Ovary (tissue), 9 donors: Measurements from ENCODE around the gene OXSM. TPM values are rescaled to one million over a fixed set of nuclear protein-coding genes. Genes with fewer than 3 reads are reported as not detected.

Experiments used
- DNase-seq, 5 donors: peaks; one replicate each; pipeline ENCODE4 v3.0.0-alpha.2; 2019 to 2020
- H3K27ac ChIP-seq, 2 donors: fragments of 200-600 bp; one replicate each; pipeline versions ENCODE4 v1.5.1 to v1.8.0; 2019 to 2022
- H3K27me3 ChIP-seq: fragments of 200-600 bp; one replicate; pipeline ENCODE4 v1.8.0; 2022
- H3K36me3 ChIP-seq: fragments of 200-600 bp; sonication (generic); one replicate; pipeline ENCODE4 v1.5.1; 2019
- H3K4me1 ChIP-seq: one replicate; pipeline ENCODE4 v1.8.1; 2013; ENCODE audit warnings: mild to moderate bottlenecking, moderate library complexity; ENCODE audit not compliant: insufficient read depth
- H3K4me3 ChIP-seq: fragments of 200-600 bp; sonication (generic); one replicate; pipeline ENCODE4 v1.5.1; 2017
- H3K9me3 ChIP-seq, 2 donors: fragments of 200-600 bp in 1 of 2; sonication (generic) in 1 of 2; one replicate each; pipeline versions ENCODE4 v1.5.1 to v1.8.1; 2013 to 2019; ENCODE audit warnings: mild to moderate bottlenecking in 1 of 2, moderate library complexity in 1 of 2
- CTCF ChIP-seq, 3 donors: fragments of 450-650 bp in 2 of 3; fragments of 200-600 bp in 1 of 3; IDR thresholded peaks; one replicate each; pipeline versions ENCODE4 v1.5.1 to v1.8.0; 2016 to 2022; ENCODE audit warnings: antibody characterized with exemption in 3 of 3, mild to moderate bottlenecking in 1 of 3
- EP300 ChIP-seq: sonication (generic); formaldehyde crosslinking; IDR thresholded peaks from one replicate; pipeline ENCODE4 v1.6.1; 2017; ENCODE audit warnings: antibody characterized with exemption
- POLR2A ChIP-seq: fragments of 450-650 bp; IDR thresholded peaks from one replicate; pipeline ENCODE4 v1.6.1; 2017; ENCODE audit warnings: antibody characterized with exemption, mild to moderate bottlenecking, moderate library complexity
- WGBS, 3 donors: extraction: QIAGEN DNeasy Blood & Tissue Kit in 1 of 3; methylation state at CpG; one replicate each; pipeline versions ENCODE4 v1.1.5 to v1.1.7; 2013 to 2017; 5-methylcytosine and 5-hydroxymethylcytosine counted together
- intact Hi-C, 4 donors: fragments of 100-400 bp; cut with DNase I; formaldehyde crosslinking; loops; one replicate each; pipeline versions ENCODE4 v1.11.0 to v1.15.1; 2022 to 2023
- polyA plus RNA-seq, 2 donors: library from polyadenylated mRNA; stranded (reverse); fragments of 200-250 nt in 1 of 2; fragments of 350-450 nt in 1 of 2; fragmentation: Illumina TruSeq in 1 of 2; extraction: RNeasy Lipid Tissue Mini Kit (QIAGEN cat#74804) in 1 of 2; gene quantifications; one replicate each; pipeline ENCODE4 v1.2.3, GENCODE V29; 2013 to 2014
- total RNA-seq, 7 donors: library from RNA; depleted of rRNA in 2 of 7; stranded (reverse); fragments of >200 nt in 2 of 7; fragmentation: NEBNext Ultra II Directional in 3 of 7; extraction: Animal tissue kit (Norgen Biotek cat#: 25700) in 3 of 7; gene quantifications; one replicate each; pipeline versions ENCODE4 v1.1.0 to v1.2.4, GENCODE V29; 2016 to 2023
- donor health status: DM: no; HTN: no; CAD: no; lungs with moderate emphysema.
- donor health status: DM: no; HTN: no; CAD: no.
- donor health status: Bipolar disorder and iron deficiency.
- donor health status: DM: yes; HTN: yes; CAD: no.
- donor health status: DM: no; HTN: no; CAD: no.
- donor health status: DM: yes; HTN: yes; CAD: no.

OXSM gene
- total and polyA plus RNA-seq, 9 donors, result 3.6 to 8.9 (median 6.6) TPM

- no peak for TF ChIP-seq CTCF (IDR thresholded peaks at IDR 0.05)
- no peak for TF ChIP-seq POLR2A
- TF ChIP-seq EP300, result no peak
These were observed 13.9 kb downstream of the OXSM start for GRCh38 chr3:25803833-25804232.

GRCh38 chr3:25804676-25805075, 14.8 kb downstream of the OXSM start:
- Histone ChIP-seq H3K4me3 (no peak overlapping the region), H3K36me3 (no peaks in the 10 kb centered on the region), H3K27ac (no peak overlapping the region), H3K4me1 (no peaks in the 10 kb centered on the region), H3K27me3 (no peaks in the 10 kb centered on the region), H3K9me3 (no peaks in the 10 kb centered on the region)
- no peak for TF ChIP-seq CTCF (IDR thresholded peaks at IDR 0.05)
- TF ChIP-seq POLR2A, result no peak
- no peak for TF ChIP-seq EP300
- intact Hi-C loops, result no loop called here
- 84 to 95% (median 85%) methylated on average over 1 of the region's 1 CpG for WGBS, 3 donors
- DNase-seq, result no peak

More at GRCh38 chr3:25803833-25804232, 13.9 kb downstream of the OXSM start:
- WGBS, 3 donors, result 73 to 85% (median 84%) methylated on average over 2 of the region's 2 CpGs
- H3K27ac ChIP-seq, result no peak overlapping the region
- intact Hi-C loops, result no loop called here
- no peak overlapping the region for H3K4me3 ChIP-seq
- H3K27me3 ChIP-seq, result no peaks in the 10 kb centered on the region
- DNase-seq, result no peak
- no peaks in the 10 kb centered on the region for H3K9me3 ChIP-seq
- no peaks in the 10 kb centered on the region for H3K36me3 ChIP-seq
- H3K4me1 ChIP-seq, result no peaks in the 10 kb centered on the region

DNA sequence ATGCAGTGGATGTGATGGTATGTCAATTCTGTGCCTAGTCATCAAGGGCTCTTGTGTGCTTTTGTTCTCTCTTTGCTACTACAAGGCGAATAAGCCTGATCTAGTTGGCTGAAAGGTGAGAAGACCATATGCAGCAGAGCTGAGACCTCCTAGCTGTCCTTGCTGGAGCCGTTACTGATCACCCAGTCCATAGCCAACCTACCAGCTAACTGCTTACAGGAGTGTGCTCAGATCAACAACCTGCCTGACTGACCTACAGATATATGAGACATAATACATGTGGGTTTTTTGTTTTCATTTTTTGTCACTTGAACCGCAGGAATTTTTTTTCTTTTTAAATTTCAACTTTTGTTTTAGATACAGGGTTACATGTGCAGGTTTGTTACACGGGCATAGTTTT, 22.8 kb downstream of the OXSM start:
- H3K27me3 ChIP-seq, result no peaks in the 10 kb centered on the region
- intact Hi-C loops, result no loop called here
- no peaks in the 10 kb centered on the region for H3K9me3 ChIP-seq
- DNase-seq, result no peak
- H3K27ac ChIP-seq, result no peak overlapping the region
- no peak for TF ChIP-seq EP300
- no peak for TF ChIP-seq POLR2A
- TF ChIP-seq CTCF (IDR thresholded peaks at IDR 0.05), result no peak
- no peak overlapping the region for H3K4me3 ChIP-seq
- no peaks in the 10 kb centered on the region for H3K4me1 ChIP-seq
- H3K36me3 ChIP-seq, result no peaks in the 10 kb centered on the region
- WGBS, 3 donors, result 81 to 85% (median 81%) methylated on average over 4 of the region's 4 CpGs

DNA sequence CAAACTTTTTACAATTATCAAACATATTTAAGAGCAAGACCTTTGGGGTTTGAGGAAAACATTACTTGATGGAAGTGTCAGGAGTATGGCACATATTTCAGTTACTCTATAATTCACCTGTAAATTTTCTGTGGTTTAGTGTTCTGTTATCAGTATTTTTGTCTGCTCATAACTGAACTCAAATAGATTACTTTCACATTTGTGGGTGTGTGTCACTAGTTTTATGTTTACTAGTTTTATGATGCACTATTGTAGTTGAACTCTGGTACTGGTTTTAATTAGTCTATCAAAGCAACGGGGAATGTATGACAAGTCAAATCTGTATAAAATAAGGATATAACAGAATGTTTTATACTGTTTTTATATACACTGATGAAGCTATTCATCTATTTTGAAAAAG, 27.2 kb downstream of the OXSM start:
- no peak for TF ChIP-seq POLR2A
- no peak for TF ChIP-seq CTCF (IDR thresholded peaks at IDR 0.05)
- no peak for TF ChIP-seq EP300
- no peaks in the 10 kb centered on the region for H3K36me3 ChIP-seq
- DNase-seq, result no peak
- H3K4me3 ChIP-seq, result no peak overlapping the region
- no peak overlapping the region for H3K27ac ChIP-seq
- no peaks in the 10 kb centered on the region for H3K4me1 ChIP-seq
- H3K9me3 ChIP-seq, result no peaks in the 10 kb centered on the region
- H3K27me3 ChIP-seq, result no peaks in the 10 kb centered on the region
- intact Hi-C loops, result no loop called here
- 35 to 45% (median 41%) methylated on average over 1 of the region's 1 CpG for WGBS, 3 donors

GRCh38 chr3:25817638-25818037, 27.7 kb downstream of the OXSM start:
- 46 to 83% (median 68%) methylated on average over 1 of the region's 1 CpG for WGBS, 3 donors
- Histone ChIP-seq H3K36me3 (no peaks in the 10 kb centered on the region), H3K27me3 (no peaks in the 10 kb centered on the region), H3K9me3 (no peaks in the 10 kb centered on the region), H3K4me1 (no peaks in the 10 kb centered on the region), H3K27ac (no peak overlapping the region), H3K4me3 (no peak overlapping the region)
- intact Hi-C loops, result no loop called here
- DNase-seq, result no peak
- TF ChIP-seq POLR2A, result no peak
- no peak for TF ChIP-seq EP300
- no peak for TF ChIP-seq CTCF (IDR thresholded peaks at IDR 0.05)
